NCI-H774 (cell line): Measurements from ENCODE around the gene DPEP2NB.
"Not testable (repeated sequence)": the region's sequence is repeated elsewhere in the genome, so short reads cannot be mapped to it uniquely, and the experiment has no call there.

Source experiments
- DNase-seq: peaks from one replicate; lab custom pipeline; 2025; lab: John Stamatoyannopoulos, UW

DPEP2NB gene

GRCh38 chr16:67982011-67982696 is 33.6 kb downstream of the DPEP2NB start:
- no peak for DNase-seq

GRCh38 chr16:67979955-67980678 is 35.6 kb downstream of the DPEP2NB start, which contains the start of gene DPEP3:
TSS of gene DPEP3 (minus strand) at chr16:67980499. CDS start at chr16:67980380, 119 bp downstream.
- no peak for DNase-seq

- no peak for DNase-seq
These were observed 38.1 kb downstream of the DPEP2NB start for GRCh38 chr16:67977469-67978227.

- no peak for DNase-seq
These were observed 38.7 kb downstream of the DPEP2NB start for GRCh38 chr16:67977005-67977404.

GRCh38 chr16:67976205-67976604 is 39.5 kb downstream of the DPEP2NB start:
- no peak for DNase-seq

- no peak for DNase-seq
These were observed 40.2 kb downstream of the DPEP2NB start for GRCh38 chr16:67975321-67976105.

GRCh38 chr16:67972285-67972684 is 43.4 kb downstream of the DPEP2NB start:
- DNase-seq = not testable (repeated sequence)

GRCh38 chr16:67971111-67971510 is 44.6 kb downstream of the DPEP2NB start:
- no peak for DNase-seq

- DNase-seq = no peak
These were observed 46.3 kb downstream of the DPEP2NB start for GRCh38 chr16:67969254-67970039.

- peak; percentile 28 for DNase-seq
These were observed 47.1 kb downstream of the DPEP2NB start, which contains the start of gene SLC12A4 for GRCh38 chr16:67968400-67969253. TSS of gene SLC12A4 (minus strand) at chr16:67968637. CDS start at chr16:67968553, 84 bp downstream.

GRCh38 chr16:67967958-67968399 is 47.7 kb downstream of the DPEP2NB start:
- DNase-seq = no peak

GRCh38 chr16:67967183-67967957 is 48.3 kb downstream of the DPEP2NB start:
- DNase-seq = no peak

GRCh38 chr16:67966549-67967182 is 49.0 kb downstream of the DPEP2NB start:
- DNase-seq = no peak

- DNase-seq = no peak
These were observed 49.8 kb downstream of the DPEP2NB start for GRCh38 chr16:67965668-67966548.

GRCh38 chr16:67964477-67965131 is 51.1 kb downstream of the DPEP2NB start:
- no peak for DNase-seq

GRCh38 chr16:67963662-67964321 is 51.9 kb downstream of the DPEP2NB start:
- DNase-seq = no peak
